HG02852 (cell line): ENCODE data around the gene TEX2.
A peak's percentile ranks its signal among the peaks of the same experiment; 100 is the strongest.

Experiments
- ATAC-seq: cut with Tn5 transposase; IDR thresholded peaks from one replicate; pipeline ENCODE4 v1.9.1; 2021; ENCODE audit warnings: mild to moderate bottlenecking, moderate library complexity; ENCODE audit not compliant: unreplicated experiment

TEX2 gene, protein sequence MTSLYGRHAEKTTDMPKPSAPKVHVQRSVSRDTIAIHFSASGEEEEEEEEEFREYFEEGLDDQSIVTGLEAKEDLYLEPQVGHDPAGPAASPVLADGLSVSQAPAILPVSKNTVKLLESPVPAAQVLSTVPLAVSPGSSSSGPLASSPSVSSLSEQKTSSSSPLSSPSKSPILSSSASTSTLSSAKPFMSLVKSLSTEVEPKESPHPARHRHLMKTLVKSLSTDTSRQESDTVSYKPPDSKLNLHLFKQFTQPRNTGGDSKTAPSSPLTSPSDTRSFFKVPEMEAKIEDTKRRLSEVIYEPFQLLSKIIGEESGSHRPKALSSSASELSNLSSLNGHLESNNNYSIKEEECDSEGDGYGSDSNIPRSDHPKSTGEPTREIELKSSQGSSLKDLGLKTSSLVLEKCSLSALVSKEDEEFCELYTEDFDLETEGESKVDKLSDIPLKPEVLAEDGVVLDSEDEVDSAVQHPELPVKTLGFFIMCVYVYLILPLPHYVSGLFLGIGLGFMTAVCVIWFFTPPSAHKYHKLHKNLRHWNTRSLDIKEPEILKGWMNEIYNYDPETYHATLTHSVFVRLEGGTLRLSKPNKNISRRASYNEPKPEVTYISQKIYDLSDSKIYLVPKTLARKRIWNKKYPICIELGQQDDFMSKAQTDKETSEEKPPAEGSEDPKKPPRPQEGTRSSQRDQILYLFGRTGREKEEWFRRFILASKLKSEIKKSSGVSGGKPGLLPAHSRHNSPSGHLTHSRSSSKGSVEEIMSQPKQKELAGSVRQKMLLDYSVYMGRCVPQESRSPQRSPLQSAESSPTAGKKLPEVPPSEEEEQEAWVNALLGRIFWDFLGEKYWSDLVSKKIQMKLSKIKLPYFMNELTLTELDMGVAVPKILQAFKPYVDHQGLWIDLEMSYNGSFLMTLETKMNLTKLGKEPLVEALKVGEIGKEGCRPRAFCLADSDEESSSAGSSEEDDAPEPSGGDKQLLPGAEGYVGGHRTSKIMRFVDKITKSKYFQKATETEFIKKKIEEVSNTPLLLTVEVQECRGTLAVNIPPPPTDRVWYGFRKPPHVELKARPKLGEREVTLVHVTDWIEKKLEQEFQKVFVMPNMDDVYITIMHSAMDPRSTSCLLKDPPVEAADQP

DNA sequence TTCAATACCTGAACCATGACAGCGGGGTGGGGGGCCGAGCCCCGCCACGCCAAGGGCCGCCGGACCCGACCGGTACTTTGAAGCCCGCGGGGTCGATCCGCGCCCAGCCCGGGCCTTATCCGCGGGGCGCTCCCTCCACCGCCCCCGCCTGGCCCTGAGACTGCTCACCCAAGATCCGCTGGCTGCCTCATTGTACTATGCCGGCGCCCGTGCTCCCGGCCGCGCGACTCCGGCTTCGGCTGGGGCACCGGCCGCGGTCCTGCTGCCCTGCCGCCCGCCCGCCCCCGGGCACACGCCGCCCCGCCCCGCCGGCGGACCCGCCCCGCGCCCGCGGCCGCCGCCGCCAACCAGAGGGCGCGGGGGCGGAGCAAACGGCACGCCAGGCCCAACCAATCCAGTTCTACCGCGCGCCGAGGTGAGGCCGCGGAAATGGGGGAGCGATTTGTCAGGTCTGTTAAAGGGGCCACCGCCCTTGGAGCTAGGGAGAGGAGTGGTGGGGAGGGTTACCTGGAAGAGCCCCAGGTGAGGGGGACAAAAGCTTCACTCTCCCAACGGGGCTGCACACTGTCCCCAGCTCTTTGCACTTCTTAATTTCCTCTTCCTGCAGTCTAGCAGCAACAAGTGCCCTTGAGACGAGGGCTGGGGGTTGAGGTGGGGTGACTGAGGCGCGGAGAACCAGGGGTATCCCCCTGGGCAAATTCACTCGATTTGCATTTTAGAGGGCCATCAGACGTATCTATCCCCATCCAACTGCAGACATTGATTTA, at the start of gene TEX2:
Gene TEX2 (minus strand): TSS at position 261 of the 767 bp plus-strand sequence. CDS start 49,043 bp downstream, outside the sequence.
- ATAC-seq, result peak; percentile 92

DNA sequence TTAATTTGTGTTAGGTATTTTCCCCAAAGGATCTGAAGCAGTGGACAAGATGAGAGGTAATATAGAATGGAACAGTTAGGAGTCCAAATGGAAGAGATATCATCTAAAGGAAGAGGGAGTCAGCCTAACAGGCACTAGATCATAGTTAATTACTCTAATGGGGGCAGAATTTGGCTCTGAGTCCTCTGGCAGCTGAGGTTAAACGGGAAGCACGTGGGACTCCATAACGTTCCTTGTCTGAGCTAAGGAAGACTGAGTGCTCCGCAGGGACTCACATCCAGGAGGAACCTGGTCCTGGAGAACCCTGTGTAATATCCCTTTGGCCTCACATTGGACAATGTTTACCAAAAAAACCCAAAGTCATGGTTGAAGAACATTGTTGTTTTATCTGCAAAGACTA, 46.6 kb upstream of the TEX2 start:
- ATAC-seq, result no peak

DNA sequence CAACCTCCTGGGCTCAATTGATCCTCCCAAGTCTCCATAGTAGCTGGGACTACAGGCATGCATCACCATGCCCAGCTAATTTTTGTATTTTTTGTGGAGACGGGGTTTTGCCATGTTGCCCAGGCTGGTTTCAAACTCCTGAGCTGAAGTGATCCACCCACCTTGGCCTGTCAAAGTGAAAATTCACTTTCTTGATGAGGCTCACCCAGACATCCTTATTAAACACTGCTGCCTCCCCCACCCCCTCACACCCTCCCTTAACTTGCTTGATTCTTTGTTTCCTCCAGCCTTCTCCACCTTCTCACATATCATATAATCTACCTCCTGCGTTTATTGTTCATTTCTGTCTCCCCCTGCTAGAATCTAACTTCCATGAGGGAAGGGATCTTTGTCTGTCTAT, 46.0 kb upstream of the TEX2 start:
- no peak for ATAC-seq

DNA sequence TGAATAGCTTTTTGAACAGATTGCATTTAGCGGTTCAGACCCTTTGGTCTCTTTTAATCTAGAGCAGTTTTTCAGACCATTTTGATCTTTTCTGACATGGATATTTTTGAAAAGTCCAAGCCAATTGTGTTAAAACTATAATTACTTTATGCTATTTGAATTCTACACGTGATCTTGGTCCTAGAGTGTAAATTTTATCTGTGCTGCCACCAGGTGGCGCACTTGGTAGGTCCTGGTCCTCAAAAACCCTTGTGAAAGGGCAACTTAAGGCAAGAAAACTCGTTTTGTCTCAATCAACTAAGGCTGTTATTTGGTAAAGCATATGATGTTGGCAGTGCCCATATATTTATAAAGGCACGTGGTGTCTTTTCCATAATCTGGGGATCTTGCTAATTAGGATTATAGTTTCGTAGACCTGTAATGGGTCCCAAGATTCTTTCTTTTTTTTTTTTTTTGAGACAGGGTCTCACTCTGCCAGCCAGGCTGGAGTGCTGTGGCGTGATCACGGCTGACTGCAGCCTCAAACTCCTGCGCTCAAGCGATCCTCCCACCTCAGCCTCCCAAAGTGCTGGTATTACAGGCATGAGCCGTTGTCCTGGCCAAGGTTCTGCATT, 43.9 kb upstream of the TEX2 start:
- no peak for ATAC-seq

DNA sequence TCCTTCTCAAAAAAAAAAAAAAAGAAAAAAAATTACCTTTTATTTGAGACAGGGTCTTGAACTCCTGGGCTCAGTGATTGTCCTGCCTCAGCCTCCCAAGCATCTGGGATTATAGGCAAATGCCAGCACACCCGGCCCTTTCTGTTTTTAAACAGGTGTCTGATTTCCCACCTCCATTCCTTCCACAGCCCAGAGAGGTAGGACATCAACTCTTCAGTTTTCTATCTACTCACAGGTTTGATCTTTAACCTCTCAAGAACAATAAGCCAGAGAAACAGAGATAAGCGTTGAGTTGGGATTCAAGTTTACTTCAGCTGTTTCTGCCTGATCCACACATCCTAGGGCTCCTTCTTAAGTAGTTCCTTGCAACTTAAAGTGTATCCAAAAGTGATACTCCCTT, 41.5 kb upstream of the TEX2 start:
- ATAC-seq, result no peak

DNA sequence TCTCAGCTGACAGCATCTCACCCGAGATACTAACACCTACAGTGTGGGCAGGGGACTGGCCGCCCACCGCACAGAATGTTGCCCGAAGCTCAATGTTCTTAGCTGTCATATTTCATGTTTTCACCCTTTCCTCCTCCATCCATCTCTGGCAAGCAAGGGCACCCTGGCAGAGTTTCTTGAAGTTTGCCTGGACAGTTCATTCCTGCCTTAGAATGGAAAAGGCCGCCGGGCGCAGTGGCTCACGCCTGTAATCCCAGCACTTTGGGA, 37.6 kb upstream of the TEX2 start:
- ATAC-seq, result no peak

DNA sequence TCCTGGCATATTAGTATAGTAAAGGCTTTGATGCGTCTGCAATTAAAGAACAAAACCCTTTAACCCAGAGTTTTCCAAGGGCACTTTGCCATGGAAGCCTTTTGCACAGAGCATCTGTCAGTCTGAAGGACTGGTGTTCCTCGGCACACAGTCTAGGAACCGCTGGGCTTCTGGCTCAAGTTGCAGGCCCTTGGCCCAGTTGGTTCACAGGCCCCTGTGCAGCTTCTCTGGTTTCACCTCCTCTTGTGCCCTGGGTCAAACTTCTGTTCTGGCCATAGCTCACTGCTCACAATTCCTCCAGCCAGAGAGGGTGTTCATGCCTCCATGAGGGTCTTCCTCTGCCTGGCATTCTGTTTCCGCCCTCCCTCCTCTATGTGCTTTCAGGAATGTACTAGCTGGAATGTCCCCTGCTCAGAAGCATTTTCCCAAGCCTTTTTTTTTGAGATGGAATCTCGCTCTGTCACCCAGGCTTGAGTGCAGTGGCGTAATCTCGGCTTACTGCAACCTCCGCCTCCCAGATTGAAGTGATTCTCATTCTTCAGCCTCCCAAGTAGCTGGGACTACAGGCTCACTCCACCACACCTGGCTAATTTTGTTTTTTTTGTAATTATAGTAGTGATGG, 34.5 kb upstream of the TEX2 start:
- no peak for ATAC-seq

DNA sequence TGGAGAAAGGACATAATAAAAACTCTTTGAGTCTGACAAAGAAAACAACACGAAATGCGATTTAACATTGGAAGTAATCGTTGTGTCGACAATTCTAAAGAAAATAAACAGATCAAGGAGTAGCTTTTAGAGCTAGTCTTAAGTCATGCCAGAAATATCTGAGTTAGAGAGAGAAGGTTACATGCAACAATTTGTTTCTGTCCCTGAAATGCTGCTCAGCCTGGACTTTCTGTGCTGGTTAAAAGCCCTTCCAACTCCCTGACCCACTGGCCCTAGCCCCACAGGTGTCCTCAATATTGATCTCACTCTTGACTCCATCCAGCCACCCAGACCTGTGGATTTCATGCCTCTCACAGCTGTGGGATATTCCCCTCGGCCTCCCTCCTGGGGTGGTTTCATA, 33.2 kb upstream of the TEX2 start:
- no peak for ATAC-seq

DNA sequence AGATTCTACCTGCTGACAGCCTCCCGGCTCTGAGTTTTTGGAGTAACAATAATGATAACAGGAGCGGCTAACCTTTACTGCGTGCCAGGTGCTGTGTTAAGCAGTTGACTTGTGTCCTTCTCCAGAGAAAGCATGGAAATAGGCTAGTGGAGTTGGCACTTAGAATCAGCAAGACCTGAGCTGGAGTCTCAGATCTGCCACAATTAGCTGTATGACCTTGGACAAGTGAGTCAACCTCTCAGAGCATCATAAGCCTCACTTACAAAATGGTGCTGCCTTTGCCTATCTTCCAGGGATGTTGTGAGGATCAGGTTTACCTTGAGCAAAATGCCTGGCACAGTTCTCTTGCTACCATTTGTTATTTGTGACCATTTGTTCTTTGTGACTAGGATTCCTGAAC, 32.1 kb upstream of the TEX2 start:
- ATAC-seq, result no peak

DNA sequence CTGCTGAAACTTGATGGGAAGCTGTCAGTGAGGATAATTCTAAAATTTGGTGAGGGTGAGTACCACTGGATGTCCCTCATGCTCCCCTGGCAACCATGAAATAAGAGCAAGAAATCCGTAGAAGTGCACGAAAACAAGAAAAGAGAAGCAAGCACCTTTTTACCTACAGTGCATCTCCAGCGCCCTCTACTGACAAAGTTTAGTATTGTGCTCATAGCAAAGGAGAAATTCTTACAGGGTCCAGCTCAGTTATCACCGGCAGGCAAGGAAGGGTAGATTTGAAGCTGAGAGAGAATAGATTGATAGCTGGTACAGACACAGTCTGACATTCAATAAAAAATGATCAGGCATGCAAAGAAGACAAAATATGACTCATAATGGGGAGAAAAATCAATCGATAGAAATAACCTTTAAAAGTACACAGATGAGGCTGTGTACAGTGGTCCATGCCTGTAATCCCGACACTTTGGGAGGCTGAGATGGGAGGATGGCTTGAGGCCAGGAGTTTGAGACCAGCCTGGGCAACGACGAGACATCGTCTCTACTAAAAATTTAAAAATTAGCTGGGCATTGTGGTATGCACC, 28.3 kb upstream of the TEX2 start:
- no peak for ATAC-seq

DNA sequence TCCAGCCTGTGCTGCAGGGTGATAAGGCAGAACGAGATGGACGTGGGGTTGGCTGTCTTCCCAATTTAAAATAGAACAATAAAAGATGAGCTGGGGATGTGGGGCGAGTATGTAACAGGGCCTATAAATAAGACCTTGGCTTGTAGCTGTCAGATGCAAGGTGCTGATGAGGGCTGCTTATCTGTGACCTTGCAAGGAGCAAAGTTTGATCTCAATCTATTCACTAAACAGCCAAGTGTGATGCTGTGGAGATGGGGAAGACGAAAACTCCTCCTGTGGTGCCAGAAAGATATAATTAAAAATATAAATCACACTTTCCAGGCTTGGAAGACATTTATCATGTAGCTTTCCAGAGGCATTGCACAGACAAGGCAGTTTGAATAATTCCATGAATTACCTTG, 26.7 kb upstream of the TEX2 start:
- ATAC-seq, result no peak

DNA sequence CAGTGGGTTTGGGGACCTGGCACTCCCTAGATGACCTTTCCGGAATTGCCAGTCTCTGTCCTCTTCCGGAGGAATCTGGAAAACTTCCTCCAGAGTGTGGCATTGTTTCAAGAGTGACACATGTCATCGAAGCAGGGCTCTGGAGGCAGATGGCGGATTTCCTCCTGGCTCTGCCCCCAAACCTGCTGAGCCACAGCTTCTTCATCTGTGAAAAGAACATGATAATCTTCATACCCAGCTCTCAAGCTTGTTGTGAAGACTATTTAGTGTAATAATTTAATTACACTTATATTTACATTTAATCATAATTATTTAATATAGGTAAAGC, 19.7 kb upstream of the TEX2 start:
- ATAC-seq, result no peak

DNA sequence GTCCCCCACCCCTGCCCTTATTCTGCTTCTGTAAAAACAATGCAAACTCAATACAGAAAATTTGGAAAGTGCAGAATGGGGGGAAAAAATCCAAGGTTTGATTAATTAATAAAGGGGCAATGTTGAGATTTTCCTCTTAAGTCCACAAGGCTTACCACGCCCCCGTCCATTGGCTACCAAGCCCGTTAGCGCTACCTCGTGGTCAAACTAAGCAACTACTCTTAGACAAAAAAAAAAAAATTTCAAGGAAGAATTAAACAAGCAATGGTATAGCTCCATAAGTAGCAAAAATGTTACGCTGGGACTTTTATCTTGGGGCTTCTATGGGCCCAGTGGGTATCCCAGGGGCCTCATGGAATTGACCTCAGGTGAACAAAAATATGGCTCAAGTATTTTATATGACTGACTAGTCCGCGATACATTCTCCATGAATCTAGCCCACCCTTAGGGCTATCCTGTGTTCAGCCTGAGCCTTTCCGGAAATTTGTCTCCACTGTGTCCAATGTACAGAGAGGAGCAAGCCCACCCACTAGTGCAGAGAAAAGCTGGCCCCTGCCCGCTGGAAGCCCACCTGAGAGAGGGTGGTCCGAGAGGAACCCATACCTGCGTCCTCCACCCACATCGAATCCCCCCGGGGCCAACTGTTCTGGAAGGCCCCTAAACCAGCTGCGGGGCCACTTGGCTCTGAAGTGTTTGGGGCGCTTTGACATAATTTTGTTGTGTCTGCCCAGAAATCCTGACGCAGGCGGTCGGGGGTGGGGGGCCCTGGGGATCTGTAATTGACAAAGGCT, 19.1 kb upstream of the TEX2 start:
- no peak for ATAC-seq

DNA sequence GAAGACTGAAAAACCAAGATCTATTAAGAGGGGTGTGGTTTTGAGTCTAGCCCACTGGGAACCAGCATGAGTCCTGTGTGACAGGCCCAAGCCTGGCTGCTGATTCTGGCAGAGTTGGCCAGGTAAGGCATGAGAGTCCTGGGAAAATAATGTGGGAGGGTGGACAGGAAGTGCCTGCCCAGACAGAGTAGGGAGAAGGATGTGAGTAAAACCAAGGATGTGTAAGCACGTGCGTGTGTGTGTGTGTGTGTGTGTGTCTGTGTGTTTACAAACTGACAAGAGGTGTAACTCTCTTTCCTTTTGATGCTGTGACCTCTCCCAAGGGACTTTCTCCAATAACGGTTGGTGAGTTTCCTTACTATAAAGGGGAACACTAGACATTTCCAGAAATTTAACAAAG, 15.6 kb upstream of the TEX2 start:
- no peak for ATAC-seq

DNA sequence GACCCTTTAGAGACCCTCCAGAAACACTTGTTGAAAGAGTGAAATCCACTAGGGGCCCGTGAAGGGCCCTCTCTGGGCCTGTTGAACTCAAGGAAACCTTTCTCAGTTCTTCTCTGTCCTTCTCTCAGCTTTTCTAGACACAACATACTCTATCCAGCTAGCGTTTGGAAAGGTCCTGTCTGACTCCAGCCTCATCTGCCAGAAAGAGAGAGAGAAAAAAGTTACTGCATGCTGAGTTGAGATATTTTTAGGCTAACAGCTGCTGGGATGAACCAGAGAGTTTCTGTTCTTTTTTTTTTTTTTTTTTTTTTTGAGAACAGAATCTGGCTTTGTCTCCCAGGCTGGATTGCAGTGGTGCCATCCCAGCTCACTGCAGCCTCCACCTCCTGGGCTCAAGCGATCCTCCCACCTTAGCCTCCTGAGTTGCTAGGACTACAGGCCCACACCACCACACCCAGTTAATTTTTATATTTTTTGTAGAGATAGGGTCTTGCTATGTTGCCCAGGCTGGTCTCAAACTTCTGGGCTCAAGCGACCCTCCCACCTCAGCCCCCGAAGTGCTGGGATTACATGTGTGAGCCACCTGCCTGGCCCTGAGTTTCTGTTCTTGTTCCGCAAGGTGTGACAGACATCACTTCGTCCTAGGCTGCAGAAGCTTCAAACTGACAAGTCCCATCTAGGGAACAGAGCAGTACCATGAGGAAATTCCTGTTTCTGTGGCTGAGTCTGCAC, 14.9 kb upstream of the TEX2 start:
- no peak for ATAC-seq

DNA sequence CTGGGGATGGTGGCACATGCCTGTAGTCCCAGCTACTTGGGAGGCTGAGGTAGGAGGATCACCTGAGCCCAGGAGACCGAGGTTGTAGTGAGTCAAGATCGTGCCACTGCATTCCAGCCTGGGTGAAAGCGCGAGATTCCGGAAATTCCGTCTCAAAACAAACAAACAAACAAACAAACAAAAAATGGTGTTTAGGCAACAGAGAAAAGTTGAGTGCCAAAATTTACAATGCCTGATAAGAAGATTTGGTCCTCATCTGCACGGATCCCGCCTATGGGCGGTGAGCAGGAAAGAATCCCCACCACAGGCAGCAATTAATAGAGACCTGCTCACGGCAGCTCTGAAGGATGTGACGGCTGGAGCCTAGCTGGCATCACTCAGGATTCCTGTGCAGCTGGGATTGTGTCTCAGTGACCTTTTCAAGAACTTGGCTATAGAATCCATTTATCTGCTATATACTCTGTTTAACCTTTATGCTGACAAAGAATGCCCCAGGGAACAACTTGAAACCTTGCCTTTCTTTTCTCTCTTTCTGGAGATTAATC, 14.0 kb upstream of the TEX2 start:
- ATAC-seq, result no peak

DNA sequence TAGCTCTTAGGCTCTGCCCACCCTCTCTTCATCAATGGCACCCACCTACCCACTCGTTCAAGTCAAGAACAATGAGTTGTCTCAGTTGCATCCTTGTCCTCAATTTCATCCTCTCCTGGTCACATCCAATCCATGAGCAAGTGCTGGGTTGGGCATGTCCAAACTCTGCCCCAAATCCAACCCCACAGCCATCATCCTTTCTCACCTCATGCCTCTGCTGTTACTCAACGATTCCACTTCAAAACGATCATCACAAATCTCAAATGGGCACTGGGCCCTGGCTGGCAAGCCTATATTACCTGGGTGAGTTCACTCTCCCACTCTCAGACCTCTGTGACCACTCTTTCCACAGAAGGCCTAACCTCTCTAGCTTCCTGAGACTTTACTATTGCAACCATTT, 12.0 kb upstream of the TEX2 start:
- no peak for ATAC-seq

DNA sequence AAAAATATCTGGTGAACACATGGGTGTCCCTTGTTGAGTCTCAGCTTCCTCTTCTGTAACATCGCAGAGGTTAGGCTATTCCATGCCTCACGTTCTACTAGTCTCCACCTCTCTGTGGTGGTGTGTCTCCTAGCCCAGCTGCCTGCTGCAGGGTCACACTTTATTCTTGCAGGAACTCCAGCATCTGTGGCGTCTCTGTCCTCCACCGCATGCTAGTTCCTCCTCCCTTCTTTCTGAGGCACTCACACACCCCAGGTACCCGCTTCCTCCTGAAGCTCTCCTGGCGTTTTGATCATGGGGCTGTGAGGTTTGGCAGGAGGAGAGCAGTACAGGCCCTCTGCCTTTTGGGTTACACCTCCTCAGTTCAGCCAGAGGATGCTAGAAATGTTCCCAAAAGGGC, 9.9 kb upstream of the TEX2 start:
- ATAC-seq, result no peak
